Measurements from ENCODE around the gene CCDC40.

DNA sequence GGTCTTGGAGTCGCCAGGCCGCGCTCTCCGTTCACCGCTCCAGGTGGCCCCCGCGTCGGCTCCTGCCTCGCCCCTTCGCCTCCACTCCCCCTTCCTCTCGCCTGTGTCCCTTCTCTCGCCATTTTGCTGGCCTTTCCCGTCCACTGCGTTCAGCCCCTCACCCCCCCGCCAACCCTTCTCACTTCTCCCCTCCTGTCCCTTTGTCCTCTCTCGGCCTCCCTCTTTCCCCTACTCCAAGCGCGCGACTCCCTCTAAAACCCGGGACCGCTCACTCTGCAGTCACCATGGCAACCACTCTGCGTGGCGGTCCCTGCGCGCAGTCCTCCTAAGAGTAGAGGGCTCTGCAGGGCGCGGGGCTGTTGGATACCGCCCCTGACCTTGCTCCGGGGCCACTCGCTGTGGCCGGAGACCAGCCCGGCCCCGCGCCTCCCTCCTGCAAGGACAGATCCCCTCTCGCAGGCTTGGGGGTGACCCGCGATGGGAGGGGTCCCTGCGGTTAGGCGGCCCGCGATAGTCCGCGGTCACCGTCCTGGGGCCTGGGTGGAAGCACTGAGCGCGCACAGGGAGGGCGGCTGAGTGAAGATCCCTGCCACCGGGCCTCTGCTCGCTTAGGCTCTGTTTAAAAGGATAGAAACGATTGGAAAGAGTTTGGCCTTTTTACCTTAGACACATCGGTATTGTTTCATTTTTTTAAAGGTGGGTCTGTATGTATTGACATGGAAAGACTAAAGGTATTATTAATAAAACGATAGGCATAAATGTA is 454 bp downstream of the CCDC40 start:
- TF ChIP-seq, protein P1, sequence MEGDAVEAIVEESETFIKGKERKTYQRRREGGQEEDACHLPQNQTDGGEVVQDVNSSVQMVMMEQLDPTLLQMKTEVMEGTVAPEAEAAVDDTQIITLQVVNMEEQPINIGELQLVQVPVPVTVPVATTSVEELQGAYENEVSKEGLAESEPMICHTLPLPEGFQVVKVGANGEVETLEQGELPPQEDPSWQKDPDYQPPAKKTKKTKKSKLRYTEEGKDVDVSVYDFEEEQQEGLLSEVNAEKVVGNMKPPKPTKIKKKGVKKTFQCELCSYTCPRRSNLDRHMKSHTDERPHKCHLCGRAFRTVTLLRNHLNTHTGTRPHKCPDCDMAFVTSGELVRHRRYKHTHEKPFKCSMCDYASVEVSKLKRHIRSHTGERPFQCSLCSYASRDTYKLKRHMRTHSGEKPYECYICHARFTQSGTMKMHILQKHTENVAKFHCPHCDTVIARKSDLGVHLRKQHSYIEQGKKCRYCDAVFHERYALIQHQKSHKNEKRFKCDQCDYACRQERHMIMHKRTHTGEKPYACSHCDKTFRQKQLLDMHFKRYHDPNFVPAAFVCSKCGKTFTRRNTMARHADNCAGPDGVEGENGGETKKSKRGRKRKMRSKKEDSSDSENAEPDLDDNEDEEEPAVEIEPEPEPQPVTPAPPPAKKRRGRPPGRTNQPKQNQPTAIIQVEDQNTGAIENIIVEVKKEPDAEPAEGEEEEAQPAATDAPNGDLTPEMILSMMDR (conservative IDR thresholded peaks at IDR 0.05; ENCODE audit: low read length), result no peak
- no peak for TF ChIP-seq EZH2phosphoT487 (IDR thresholded peaks at IDR 0.05; ENCODE audit: borderline replicate concordance, low read depth, low read length)
